Stomach (tissue), 9 donors: Measurements from ENCODE around the gene CERS2. TPM values are rescaled to one million over a fixed set of nuclear protein-coding genes. Genes with fewer than 3 reads are reported as not detected.

Experiments
- DNase-seq, 2 donors: peaks; one replicate each; pipeline versions ENCODE4 v3.0.0 to v3.0.0-alpha.2; 2013 to 2019
- H3K27ac ChIP-seq, 5 donors: fragments of 200-600 bp in 4 of 5; sonication (generic) in 4 of 5; one replicate each; pipeline ENCODE4 v1.5.1; 2013 to 2019; ENCODE audit warnings: mild to moderate bottlenecking in 1 of 5, moderate library complexity in 1 of 5
- H3K27me3 ChIP-seq, 3 donors: fragments of 200-600 bp; sonication (generic); one replicate each; pipeline ENCODE4 v1.5.1; 2017 to 2019; ENCODE audit warnings: mixed run types in 1 of 3
- H3K36me3 ChIP-seq, 4 donors: fragments of 200-600 bp; sonication (generic); 1 replicate in 3 of 4; 2 replicates in 1 of 4; pipeline ENCODE4 v1.5.1; 2016 to 2019
- H3K4me1 ChIP-seq, 4 donors: fragments of 200-600 bp; sonication (generic); one replicate each; pipeline ENCODE4 v1.5.1; 2016 to 2019
- H3K4me3 ChIP-seq, 4 donors: fragments of 200-600 bp; sonication (generic) in 3 of 4; one replicate each; pipeline ENCODE4 v1.5.1; 2016 to 2019; ENCODE audit warnings: mild to moderate bottlenecking in 1 of 4
- H3K9me3 ChIP-seq, 4 donors: fragments of 200-600 bp; sonication (generic); one replicate each; pipeline ENCODE4 v1.5.1; 2016 to 2019
- EP300 ChIP-seq: sonication (generic); formaldehyde crosslinking; IDR thresholded peaks from one replicate; pipeline ENCODE4 v1.6.1; 2017; ENCODE audit warnings: antibody characterized with exemption
- POLR2A ChIP-seq, 4 donors: fragments of 450-650 bp; IDR thresholded peaks; one replicate each; pipeline ENCODE4 v1.6.1; 2016; ENCODE audit warnings: antibody characterized with exemption in 4 of 4, control low read depth in 2 of 4, mild to moderate bottlenecking in 1 of 4, moderate library complexity in 1 of 4
- POLR2AphosphoS5 ChIP-seq, 3 donors: sonication (generic); formaldehyde crosslinking; IDR thresholded peaks; one replicate each; pipeline ENCODE4 v1.6.1; 2016; ENCODE audit warnings: antibody characterized with exemption in 3 of 3
- WGBS, 5 donors: extraction: QIAGEN DNeasy Blood & Tissue Kit in 3 of 5; methylation state at CpG; one replicate each; pipeline versions ENCODE4 v1.1.5 to v1.1.7; 2013 to 2018; 5-methylcytosine and 5-hydroxymethylcytosine counted together
- intact Hi-C: fragments of 100-400 bp; cut with DNase I; formaldehyde crosslinking; loops from one replicate; pipeline ENCODE4 v1.15.1; 2023; ENCODE audit warnings: low total_unique reads
- polyA plus RNA-seq, 3 donors: library from polyadenylated mRNA; stranded (reverse); fragments of 200-250 nt; gene quantifications; one replicate each; pipeline ENCODE4 v1.2.3, GENCODE V29; 2013
- total RNA-seq, 5 donors: library from RNA; depleted of rRNA; stranded (reverse); fragments of >200 nt; gene quantifications; one replicate each; pipeline versions ENCODE4 v1.1.0 to v1.2.3, GENCODE V29; 2014 to 2016
- TF ChIP-seq, protein P1 (sequence below), 7 experiments: fragments of 450-650 bp in 4 of 7; fragments of 200-600 bp in 3 of 7; sonication (generic) in 3 of 7; IDR thresholded peaks; one replicate each; pipeline ENCODE4 v1.5.1; 2016 to 2019; ENCODE audit warnings: antibody characterized with exemption in 7 of 7, control low read depth in 2 of 7, mild to moderate bottlenecking in 1 of 7
- donor health status: healthy with polysubstance abuse.
- donor health status: Bipolar disorder and iron deficiency.
- donor health status: healthy.

Gene CERS2
- total and polyA plus RNA-seq, 8 donors = 24.9 to 125 (median 106) TPM

DNA sequence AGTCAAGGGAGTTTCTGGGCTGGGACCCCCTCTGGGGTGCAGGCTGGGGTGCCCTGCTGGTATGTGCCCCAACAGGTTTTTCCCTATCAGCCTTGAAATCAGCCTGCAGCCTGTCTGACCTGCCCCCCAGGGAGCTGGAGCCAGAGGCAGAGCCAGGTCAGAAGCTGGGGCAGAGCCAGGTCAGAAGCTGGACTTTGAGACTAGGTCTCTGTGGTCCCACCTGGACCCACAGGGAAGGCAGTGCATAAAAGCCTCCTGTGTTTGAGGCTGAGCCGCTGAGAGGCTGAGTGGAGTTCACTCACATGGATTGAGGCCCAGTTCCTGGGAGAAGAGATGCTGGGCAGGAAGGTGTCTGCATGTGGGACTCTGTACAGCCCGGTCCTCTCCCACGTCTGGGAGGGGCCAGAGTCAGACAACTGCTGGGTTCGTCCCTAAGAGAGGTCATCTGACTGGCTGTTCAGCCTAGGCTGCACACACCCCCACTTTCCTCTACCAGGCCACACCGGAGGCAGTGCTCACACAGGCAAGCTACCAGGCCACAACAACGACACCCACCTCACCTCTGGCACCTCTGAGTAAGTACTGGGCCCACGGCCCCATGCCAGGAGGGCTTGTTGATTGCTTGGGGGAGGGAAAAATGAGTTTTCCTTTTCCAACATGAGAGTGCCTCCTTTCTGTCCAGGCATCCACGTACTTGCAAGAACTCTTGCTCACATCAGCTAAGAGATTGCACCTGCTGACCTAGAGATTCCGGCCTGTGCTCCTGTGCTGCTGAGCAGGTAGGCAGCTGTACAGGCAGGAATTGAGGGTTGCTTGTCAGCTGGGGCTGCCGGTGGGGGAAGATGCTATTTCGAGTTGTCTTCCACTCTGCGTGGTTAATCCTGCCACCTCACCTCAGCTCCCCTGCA, 7.4 kb upstream of the CERS2 start, which contains the start of gene ANXA9:
Gene ANXA9 (plus strand): TSS at position 488 of the 908 bp plus-strand sequence. CDS start 814 bp downstream, outside the sequence.
- Histone ChIP-seq H3K4me3 (no peak within 1 kb of the TSS), H3K27me3 (no peaks in the 10 kb centered on the region), H3K27ac (peak within 1 kb of the TSS in 4 of 5 donors; percentile 31 to 61 (median 56)), H3K4me1 (peaks cover 38 to 55% (median 51%) of the 10 kb centered on the region in 4 donors), H3K9me3 (no peaks in the 10 kb centered on the region), H3K36me3 (no peaks in the 10 kb centered on the region)
- TF ChIP-seq POLR2A (IDR thresholded peaks at IDR 0.05) (no peak), EP300 (no peak), POLR2AphosphoS5 (IDR thresholded peaks at IDR 0.05) (no peak)
- TF ChIP-seq, protein P1, sequence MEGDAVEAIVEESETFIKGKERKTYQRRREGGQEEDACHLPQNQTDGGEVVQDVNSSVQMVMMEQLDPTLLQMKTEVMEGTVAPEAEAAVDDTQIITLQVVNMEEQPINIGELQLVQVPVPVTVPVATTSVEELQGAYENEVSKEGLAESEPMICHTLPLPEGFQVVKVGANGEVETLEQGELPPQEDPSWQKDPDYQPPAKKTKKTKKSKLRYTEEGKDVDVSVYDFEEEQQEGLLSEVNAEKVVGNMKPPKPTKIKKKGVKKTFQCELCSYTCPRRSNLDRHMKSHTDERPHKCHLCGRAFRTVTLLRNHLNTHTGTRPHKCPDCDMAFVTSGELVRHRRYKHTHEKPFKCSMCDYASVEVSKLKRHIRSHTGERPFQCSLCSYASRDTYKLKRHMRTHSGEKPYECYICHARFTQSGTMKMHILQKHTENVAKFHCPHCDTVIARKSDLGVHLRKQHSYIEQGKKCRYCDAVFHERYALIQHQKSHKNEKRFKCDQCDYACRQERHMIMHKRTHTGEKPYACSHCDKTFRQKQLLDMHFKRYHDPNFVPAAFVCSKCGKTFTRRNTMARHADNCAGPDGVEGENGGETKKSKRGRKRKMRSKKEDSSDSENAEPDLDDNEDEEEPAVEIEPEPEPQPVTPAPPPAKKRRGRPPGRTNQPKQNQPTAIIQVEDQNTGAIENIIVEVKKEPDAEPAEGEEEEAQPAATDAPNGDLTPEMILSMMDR (IDR thresholded peaks at IDR 0.05) = no peak
- peak; percentile 54 to 61 for DNase-seq
- 35 to 60% (median 41%) methylated on average over 9 to 12 of the region's 12 CpGs for WGBS, 5 donors
- intact Hi-C loops = no loop called here

DNA sequence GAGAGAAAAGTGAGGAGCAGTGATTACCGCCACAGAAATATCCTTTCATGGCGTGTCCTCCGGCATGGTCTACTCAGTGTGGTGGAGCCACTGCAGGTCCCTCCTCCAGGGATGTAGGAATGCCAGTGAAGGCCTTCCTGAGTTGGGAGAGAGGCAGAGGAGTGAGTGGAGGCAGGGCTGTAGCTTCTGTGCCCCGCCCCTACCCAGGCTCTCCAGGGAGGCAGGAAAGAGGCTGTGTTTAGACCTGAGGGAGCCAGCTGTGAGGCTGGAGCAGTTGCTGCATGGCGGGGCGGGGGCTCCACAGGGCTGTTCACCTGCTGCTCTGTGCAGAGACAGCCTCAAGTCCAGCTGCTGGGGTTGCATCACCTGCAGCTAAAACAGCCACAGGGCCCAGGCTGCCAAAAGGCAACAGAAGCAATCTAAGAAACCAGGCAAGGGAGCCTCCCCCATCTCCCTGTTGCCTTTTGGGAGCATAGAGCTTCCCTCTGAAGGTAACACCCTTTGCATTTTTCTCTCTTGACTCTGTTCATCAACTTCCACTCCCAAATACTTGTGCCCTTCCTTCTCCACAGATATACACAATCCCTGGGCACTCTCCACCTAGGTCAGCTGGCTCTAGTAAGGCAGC, 6.7 kb upstream of the CERS2 start:
- H3K27me3 ChIP-seq = no peaks in the 10 kb centered on the region
- intact Hi-C loops = no loop called here
- no peaks in the 10 kb centered on the region for H3K36me3 ChIP-seq
- DNase-seq = peak; percentile 59 to 67
- 46 to 62% (median 51%) methylated on average over 6 of the region's 6 CpGs for WGBS, 5 donors
- H3K27ac ChIP-seq = peak overlapping the region in 3 of 5 donors; percentile 31 to 61 (median 60)
- no peak overlapping the region for H3K4me3 ChIP-seq
- TF ChIP-seq EP300 (no peak), POLR2A (IDR thresholded peaks at IDR 0.05) (no peak), POLR2AphosphoS5 (IDR thresholded peaks at IDR 0.05) (no peak)
- TF ChIP-seq, protein P1 (IDR thresholded peaks at IDR 0.05) = no peak
- H3K4me1 ChIP-seq = peaks cover 40 to 63% (median 58%) of the 10 kb centered on the region in 4 donors
- H3K9me3 ChIP-seq = no peaks in the 10 kb centered on the region

DNA sequence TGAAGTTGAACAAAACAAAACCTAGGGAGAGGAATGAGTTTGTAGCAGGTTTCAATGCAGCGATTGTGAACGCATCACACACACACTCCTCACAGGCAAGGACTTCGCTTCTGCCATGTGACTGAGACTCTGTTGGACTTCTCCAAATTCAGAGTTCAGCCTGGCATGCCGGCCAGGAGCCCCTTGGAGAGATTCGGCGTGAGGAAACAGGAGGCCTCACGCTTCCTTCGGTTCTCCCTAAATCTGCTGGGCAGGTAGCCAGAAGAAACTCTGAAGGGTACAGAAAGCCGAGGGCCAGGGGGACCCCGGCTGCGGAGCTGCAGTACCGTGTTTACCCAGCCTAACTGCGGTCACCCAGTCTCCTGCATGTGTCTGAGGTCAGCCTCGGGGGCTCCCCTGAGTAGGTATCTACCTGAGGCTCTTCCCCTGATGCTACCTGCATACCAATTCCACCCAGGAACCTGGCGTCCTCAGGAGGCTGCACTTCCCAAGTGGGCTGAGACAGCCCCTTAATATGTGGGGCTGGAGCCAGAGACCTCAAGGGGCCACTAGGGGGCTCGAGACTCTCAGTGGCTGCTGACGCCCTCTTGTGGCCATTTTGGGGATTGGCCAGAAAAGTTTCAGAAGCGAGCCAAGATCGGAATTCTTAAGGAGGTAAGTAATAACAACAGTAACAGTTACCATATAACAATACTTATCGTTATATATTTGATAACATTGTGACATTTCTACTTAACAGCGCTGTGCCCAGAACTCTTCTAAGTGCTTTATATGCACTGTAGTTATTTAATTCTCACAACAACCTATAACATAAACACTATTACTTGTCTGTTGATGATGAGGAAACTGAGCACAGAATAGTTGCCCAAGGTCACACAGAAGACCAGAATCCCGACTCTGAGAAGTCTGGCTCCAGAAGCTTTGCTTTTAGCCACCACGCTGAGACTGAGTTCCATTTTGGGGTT, 4.7 kb upstream of the CERS2 start:
- peak overlapping the region; percentile 14 to 25 (median 20) for H3K4me3 ChIP-seq
- H3K36me3 ChIP-seq = no peaks in the 10 kb centered on the region
- peak overlapping the region; percentile 11 to 99 (median 59) for H3K27ac ChIP-seq
- peaks cover 40 to 77% (median 68%) of the 10 kb centered on the region in 4 donors for H3K4me1 ChIP-seq
- WGBS, 5 donors = 12 to 19% (median 15%) methylated on average over 23 of the region's 23 CpGs
- no peaks in the 10 kb centered on the region for H3K27me3 ChIP-seq
- peak; percentile 93 to 96 for DNase-seq
- TF ChIP-seq, protein P1 (IDR thresholded peaks at IDR 0.05) = peak in 5 of 7 experiments; percentile 95 to 100 (median 98)
- TF ChIP-seq EP300 (no peak), POLR2AphosphoS5 (IDR thresholded peaks at IDR 0.05) (peak in 2 of 3 donors; percentile 24 to 67), POLR2A (IDR thresholded peaks at IDR 0.05) (no peak)
- intact Hi-C loops = no loop called here
- H3K9me3 ChIP-seq = no peaks in the 10 kb centered on the region
